Esophagus muscularis mucosa (tissue), 4 donors: Measurements from ENCODE around the gene TEX2. TPM values are rescaled to one million over a fixed set of nuclear protein-coding genes. Genes with fewer than 3 reads are reported as not detected.
"Not testable (repeated sequence)": the region's sequence is repeated elsewhere in the genome, so short reads cannot be mapped to it uniquely, and the experiment has no call there.

Experiments used
- DNase-seq: peaks from one replicate; pipeline ENCODE4 v3.0.0-alpha.2; 2017; ENCODE audit errors: extremely low spot score
- H3K27ac ChIP-seq, 4 donors: fragments of 200-600 bp; sonication (generic); replicated peaks in 1 of 4; 1 replicate in 3 of 4; 2 replicates in 1 of 4; pipeline ENCODE4 v1.5.1; 2016 to 2019; ENCODE audit warnings: mild to moderate bottlenecking in 1 of 4
- H3K27me3 ChIP-seq, 4 donors: fragments of 200-600 bp; sonication (generic); one replicate each; pipeline versions ENCODE4 v1.5.1 to v1.6.0; 2016 to 2019
- H3K36me3 ChIP-seq, 4 donors: fragments of 200-600 bp; sonication (generic); one replicate each; pipeline ENCODE4 v1.5.1; 2016 to 2019
- H3K4me1 ChIP-seq, 4 donors: fragments of 200-600 bp; sonication (generic); one replicate each; pipeline ENCODE4 v1.5.1; 2016 to 2019
- H3K4me3 ChIP-seq, 4 donors: fragments of 200-600 bp; sonication (generic); 1 replicate in 2 of 4; 2 replicates in 2 of 4; pipeline ENCODE4 v1.5.1; 2016 to 2019; ENCODE audit warnings: mild to moderate bottlenecking in 4 of 4, moderate library complexity in 1 of 4
- H3K9me3 ChIP-seq, 4 donors: fragments of 200-600 bp; sonication (generic); 1 replicate in 3 of 4; 2 replicates in 1 of 4; pipeline ENCODE4 v1.5.1; 2016 to 2019
- CTCF ChIP-seq, 3 experiments: fragments of 200-600 bp in 2 of 3; fragments of 450-650 bp in 1 of 3; sonication (generic) in 2 of 3; IDR thresholded peaks; one replicate each; pipeline ENCODE4 v1.5.1; 2017 to 2019; ENCODE audit warnings: antibody characterized with exemption in 3 of 3, mild to moderate bottlenecking in 2 of 3, moderate library complexity in 1 of 3
- EP300 ChIP-seq: sonication (generic); formaldehyde crosslinking; IDR thresholded peaks from one replicate; pipeline ENCODE4 v1.6.1; 2017; ENCODE audit warnings: antibody characterized with exemption
- POLR2A ChIP-seq: fragments of 450-650 bp; IDR thresholded peaks from one replicate; pipeline ENCODE4 v1.6.1; 2017; ENCODE audit warnings: antibody characterized with exemption, moderate library complexity, mild to moderate bottlenecking, low read depth
- POLR2AphosphoS5 ChIP-seq, 2 donors: sonication (generic); formaldehyde crosslinking; IDR thresholded peaks; one replicate each; pipeline ENCODE4 v1.6.1; 2017; ENCODE audit warnings: antibody characterized with exemption in 2 of 2
- WGBS: methylation state at CpG from one replicate; pipeline ENCODE4 v1.1.5; 2018; 5-methylcytosine and 5-hydroxymethylcytosine counted together
- intact Hi-C: fragments of 100-400 bp; cut with DNase I; formaldehyde crosslinking; loops from one replicate; pipeline ENCODE4 v1.15.1; 2023
- total RNA-seq, 4 donors: library from RNA; depleted of rRNA; stranded (reverse); fragments of >200 nt; gene quantifications; one replicate each; pipeline versions ENCODE4 v1.1.0 to v1.2.1, GENCODE V29; 2016

Gene TEX2
- total RNA-seq, 4 donors from 2014 or later, result 32.6 to 58.7 (median 46.1) TPM

GRCh38 chr17:64223283-64223682 is 39.8 kb downstream of the TEX2 start:
- no peak overlapping the region for H3K27ac ChIP-seq
- no peak for DNase-seq
- H3K9me3 ChIP-seq, result no peaks in the 10 kb centered on the region
- no peaks in the 10 kb centered on the region for H3K4me1 ChIP-seq
- intact Hi-C loops, result no loop called here
- no peak overlapping the region for H3K4me3 ChIP-seq
- no peaks in the 10 kb centered on the region for H3K27me3 ChIP-seq
- H3K36me3 ChIP-seq, result no peaks in the 10 kb centered on the region
- 88% methylated on average over 2 of the region's 2 CpGs for WGBS
- TF ChIP-seq POLR2AphosphoS5 (IDR thresholded peaks at IDR 0.05) (no peak), POLR2A (no peak), EP300 (no peak), CTCF (IDR thresholded peaks at IDR 0.05) (no peak)

- no peaks in the 10 kb centered on the region for H3K9me3 ChIP-seq
- peaks cover 10 to 15% (median 13%) of the 10 kb centered on the region in 4 donors for H3K4me1 ChIP-seq
- DNase-seq, result no peak
- intact Hi-C loops, result no loop called here
- 76% methylated on average over 1 of the region's 1 CpG for WGBS
- no peaks in the 10 kb centered on the region for H3K27me3 ChIP-seq
- no peak overlapping the region for H3K4me3 ChIP-seq
- TF ChIP-seq CTCF (IDR thresholded peaks at IDR 0.05), result no peak
- TF ChIP-seq EP300, result no peak
- TF ChIP-seq POLR2A, result no peak
- no peak for TF ChIP-seq POLR2AphosphoS5 (IDR thresholded peaks at IDR 0.05)
- no peaks in the 10 kb centered on the region for H3K36me3 ChIP-seq
- H3K27ac ChIP-seq, result no peak overlapping the region
Measured at GRCh38 chr17:64221679-64222078, 41.4 kb downstream of the TEX2 start.

- DNase-seq, H3K27me3 ChIP-seq, H3K9me3 ChIP-seq, intact Hi-C loops, H3K27ac ChIP-seq, H3K4me3 ChIP-seq, H3K36me3 ChIP-seq: not testable (repeated sequence)
- H3K4me1 ChIP-seq, result peaks cover 21 to 25% (median 23%) of the 10 kb centered on the region in 4 donors
- 96% methylated on average over 1 of the region's 1 CpG for WGBS
Measured at GRCh38 chr17:64220604-64221003, 42.5 kb downstream of the TEX2 start.

GRCh38 chr17:64219571-64219970 is 43.5 kb downstream of the TEX2 start:
- 71% methylated on average over 2 of the region's 2 CpGs for WGBS
- H3K9me3 ChIP-seq, result no peaks in the 10 kb centered on the region
- TF ChIP-seq EP300 (no peak), POLR2AphosphoS5 (IDR thresholded peaks at IDR 0.05) (no peak), POLR2A (no peak), CTCF (IDR thresholded peaks at IDR 0.05) (no peak)
- intact Hi-C loops, result no loop called here
- H3K27ac ChIP-seq, result no peak overlapping the region
- DNase-seq, result no peak
- peaks cover 22 to 32% (median 27%) of the 10 kb centered on the region in 4 donors for H3K4me1 ChIP-seq
- H3K4me3 ChIP-seq, result no peak overlapping the region
- no peaks in the 10 kb centered on the region for H3K27me3 ChIP-seq
- no peaks in the 10 kb centered on the region for H3K36me3 ChIP-seq

GRCh38 chr17:64218066-64218465 is 45.0 kb downstream of the TEX2 start:
- Histone ChIP-seq H3K27me3 (no peaks in the 10 kb centered on the region), H3K36me3 (peaks cover 0 to 10% (median 8%) of the 10 kb centered on the region in 4 donors), H3K4me3 (no peak overlapping the region), H3K27ac (no peak overlapping the region), H3K9me3 (no peaks in the 10 kb centered on the region), H3K4me1 (peaks cover 22 to 34% (median 29%) of the 10 kb centered on the region in 4 donors)
- intact Hi-C loops, result no loop called here
- TF ChIP-seq POLR2AphosphoS5 (IDR thresholded peaks at IDR 0.05), result no peak
- no peak for TF ChIP-seq EP300
- no peak for TF ChIP-seq CTCF (IDR thresholded peaks at IDR 0.05)
- TF ChIP-seq POLR2A, result no peak
- DNase-seq, result no peak
- 80% methylated on average over 3 of the region's 3 CpGs for WGBS
